HFFc6 (cell line): Measurements from ENCODE around the gene UBL3. TPM values are rescaled to one million over a fixed set of nuclear protein-coding genes. Genes with fewer than 3 reads are reported as not detected.
A peak's percentile ranks its signal among the peaks of the same experiment; 100 is the strongest.

Experiments used
- DNase-seq: peaks from one replicate; pipeline ENCODE4 v3.0.0-alpha.2; 2018
- H3K27ac Mint-ChIP-seq: 2 replicates; pipeline ENCODE4 v1.8.0; 2020; ENCODE audit warnings: mild to moderate bottlenecking, mixed read lengths
- H3K27me3 Mint-ChIP-seq: 2 replicates; pipeline ENCODE4 v1.8.0; 2021; ENCODE audit warnings: mild to moderate bottlenecking, moderate library complexity, mixed read lengths; ENCODE audit not compliant: insufficient read depth
- H3K36me3 Mint-ChIP-seq: 2 replicates; pipeline ENCODE4 v1.8.0; 2021; ENCODE audit warnings: low read depth, mixed read lengths
- H3K4me1 Mint-ChIP-seq: 2 replicates; pipeline ENCODE4 v1.8.0; 2020; ENCODE audit warnings: low read depth, mixed read lengths
- H3K4me3 Mint-ChIP-seq: 2 replicates; pipeline ENCODE4 v1.8.0; 2020; ENCODE audit warnings: mild to moderate bottlenecking, moderate library complexity, mixed read lengths
- H3K9me3 Mint-ChIP-seq: 2 replicates; pipeline ENCODE4 v1.8.0; 2020; ENCODE audit warnings: mild to moderate bottlenecking, mixed read lengths
- total RNA-seq, 6 experiments: library from RNA; stranded (reverse); fragmentation: NEBNext Ultra II Directional; extraction: Animal tissue kit (Norgen Biotek cat#: 25700); gene quantifications; 2 replicates in 1 of 6; 3 replicates in 5 of 6; pipeline ENCODE4 v1.2.3, GENCODE V29; 2021
- TF ChIP-seq, protein P1 (sequence below): fragments of 200-600 bp; sonication (generic); IDR thresholded peaks from 2 replicates; pipeline ENCODE4 v1.5.0; 2021; ENCODE audit warnings: antibody characterized with exemption, mild to moderate bottlenecking

Gene UBL3
- total RNA-seq, 6 experiments from 2014 or later: 38.0 to 57.4 (median 44.6) TPM

GRCh38 chr13:29756506-29756905 is 93.9 kb downstream of the UBL3 start:
- no peak for DNase-seq
- no peak overlapping the region for H3K27ac Mint-ChIP-seq
- H3K4me1 Mint-ChIP-seq: peaks cover 42% of the 10 kb centered on the region

GRCh38 chr13:29754473-29754806 is 96.0 kb downstream of the UBL3 start:
- H3K4me1 Mint-ChIP-seq: peaks cover 48% of the 10 kb centered on the region
- TF ChIP-seq, protein P1, sequence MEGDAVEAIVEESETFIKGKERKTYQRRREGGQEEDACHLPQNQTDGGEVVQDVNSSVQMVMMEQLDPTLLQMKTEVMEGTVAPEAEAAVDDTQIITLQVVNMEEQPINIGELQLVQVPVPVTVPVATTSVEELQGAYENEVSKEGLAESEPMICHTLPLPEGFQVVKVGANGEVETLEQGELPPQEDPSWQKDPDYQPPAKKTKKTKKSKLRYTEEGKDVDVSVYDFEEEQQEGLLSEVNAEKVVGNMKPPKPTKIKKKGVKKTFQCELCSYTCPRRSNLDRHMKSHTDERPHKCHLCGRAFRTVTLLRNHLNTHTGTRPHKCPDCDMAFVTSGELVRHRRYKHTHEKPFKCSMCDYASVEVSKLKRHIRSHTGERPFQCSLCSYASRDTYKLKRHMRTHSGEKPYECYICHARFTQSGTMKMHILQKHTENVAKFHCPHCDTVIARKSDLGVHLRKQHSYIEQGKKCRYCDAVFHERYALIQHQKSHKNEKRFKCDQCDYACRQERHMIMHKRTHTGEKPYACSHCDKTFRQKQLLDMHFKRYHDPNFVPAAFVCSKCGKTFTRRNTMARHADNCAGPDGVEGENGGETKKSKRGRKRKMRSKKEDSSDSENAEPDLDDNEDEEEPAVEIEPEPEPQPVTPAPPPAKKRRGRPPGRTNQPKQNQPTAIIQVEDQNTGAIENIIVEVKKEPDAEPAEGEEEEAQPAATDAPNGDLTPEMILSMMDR: no peak
- no peaks in the 10 kb centered on the region for H3K9me3 Mint-ChIP-seq
- H3K4me3 Mint-ChIP-seq: 0 out of 2 replicates have a peak overlapping the region, but pooled peaks have one; percentile 59
- H3K27ac Mint-ChIP-seq: peak overlapping the region; percentile 62
- no peaks in the 10 kb centered on the region for H3K36me3 Mint-ChIP-seq
- peak; percentile 44 for DNase-seq
- peaks cover 7% of the 10 kb centered on the region for H3K27me3 Mint-ChIP-seq

More at GRCh38 chr13:29756506-29756905, 93.9 kb downstream of the UBL3 start:
- Mint-ChIP-seq H3K27me3 (peaks cover 7% of the 10 kb centered on the region), H3K4me3 (no peak overlapping the region), H3K9me3 (peaks cover 6% of the 10 kb centered on the region), H3K36me3 (peaks cover 13% of the 10 kb centered on the region)
- TF ChIP-seq, protein P1: no peak

DNA sequence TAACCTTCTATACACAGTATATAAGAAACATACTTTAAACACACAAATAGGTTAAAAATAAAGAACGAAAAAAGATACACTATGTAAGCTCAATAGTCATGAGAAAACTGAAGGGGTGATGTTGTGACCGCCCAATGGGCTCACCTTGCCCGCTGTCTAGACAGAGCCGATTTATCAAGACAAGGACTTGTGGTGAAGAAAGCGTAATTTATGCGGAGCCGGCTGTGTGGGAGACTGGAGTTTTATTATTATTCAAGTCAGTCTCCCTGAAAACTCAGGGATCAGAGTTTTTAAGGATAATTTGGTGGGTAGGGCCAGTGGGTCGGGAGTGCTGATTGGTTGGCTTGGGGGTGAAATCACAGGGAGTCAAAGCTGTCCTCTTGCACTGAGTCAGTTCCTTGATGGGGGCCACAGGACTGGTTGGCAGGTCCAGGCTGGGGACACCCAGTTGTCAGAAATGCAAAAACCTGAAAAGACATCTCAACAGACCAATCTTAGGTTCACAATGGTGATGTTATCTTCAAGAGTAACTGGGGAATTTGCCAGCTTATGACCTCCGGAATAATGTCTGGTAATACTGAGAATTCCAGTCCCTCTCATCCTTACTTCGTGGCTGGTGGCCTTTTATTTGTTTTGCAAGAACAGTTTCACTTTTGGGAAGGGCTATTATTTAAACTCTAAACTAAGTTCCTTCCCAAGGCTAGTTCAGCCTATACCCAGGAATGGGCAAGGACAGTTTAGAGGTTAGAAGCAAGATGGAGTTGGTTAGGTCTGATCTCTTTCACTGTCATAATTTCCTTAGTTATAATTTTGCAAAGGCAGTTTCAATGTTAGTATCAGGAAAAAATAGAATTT is 96.6 kb downstream of the UBL3 start:
- no peaks in the 10 kb centered on the region for H3K36me3 Mint-ChIP-seq
- peaks cover 7% of the 10 kb centered on the region for H3K27me3 Mint-ChIP-seq
- TF ChIP-seq, protein P1: no peak
- H3K9me3 Mint-ChIP-seq: no peaks in the 10 kb centered on the region
- peak; percentile 40 for DNase-seq
- H3K27ac Mint-ChIP-seq: peak overlapping the region; percentile 62
- H3K4me3 Mint-ChIP-seq: peak overlapping the region; percentile 59
- H3K4me1 Mint-ChIP-seq: peaks cover 46% of the 10 kb centered on the region

DNA sequence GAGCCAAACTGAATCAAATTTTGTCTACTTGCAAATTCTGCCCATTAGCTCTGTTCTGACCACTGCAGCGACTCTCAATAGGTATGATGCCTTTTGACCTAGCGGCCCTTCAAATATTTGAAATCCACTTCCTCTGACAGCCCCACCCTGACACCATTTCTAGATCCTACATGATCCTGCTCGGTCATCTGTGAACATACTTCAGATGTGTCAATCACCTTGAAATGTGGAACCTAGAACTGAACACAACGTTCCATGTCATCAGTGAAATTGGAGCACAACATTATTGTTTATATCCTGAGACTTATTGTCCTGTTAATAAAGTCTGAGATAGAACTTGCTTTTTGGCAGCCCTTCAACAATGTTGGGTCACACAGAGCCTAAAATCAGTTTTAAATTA is 98.2 kb downstream of the UBL3 start:
- Mint-ChIP-seq H3K4me3 (no peak overlapping the region), H3K4me1 (peaks cover 41% of the 10 kb centered on the region), H3K27ac (no peak overlapping the region), H3K27me3 (peaks cover 3% of the 10 kb centered on the region), H3K9me3 (no peaks in the 10 kb centered on the region), H3K36me3 (no peaks in the 10 kb centered on the region)
- no peak for DNase-seq
- TF ChIP-seq, protein P1: no peak

- Mint-ChIP-seq H3K27me3 (peaks cover 5% of the 10 kb centered on the region), H3K4me3 (no peak overlapping the region), H3K4me1 (peaks cover 29% of the 10 kb centered on the region), H3K9me3 (no peaks in the 10 kb centered on the region), H3K27ac (no peak overlapping the region; the same call in 1 of the 2 replicates), H3K36me3 (no peaks in the 10 kb centered on the region)
- TF ChIP-seq, protein P1: no peak
- DNase-seq: no peak
Measured at GRCh38 chr13:29750183-29750530, 100.3 kb downstream of the UBL3 start.
